HUES6 (cell line): ENCODE results near the gene IGFL1.
"Not testable (repeated sequence)": the region's sequence is repeated elsewhere in the genome, so short reads cannot be mapped to it uniquely, and the experiment has no call there.

Source experiments
- H3K27ac ChIP-seq: 2 replicates; pipeline ENCODE4 v1.7.0; 2013; ENCODE audit warnings: low read depth, mild to moderate bottlenecking, low read length, inconsistent platforms
- H3K27me3 ChIP-seq: 2 replicates; pipeline ENCODE4 v1.6.1; 2013; ENCODE audit warnings: low read length; ENCODE audit not compliant: control insufficient read depth, insufficient read depth
- H3K36me3 ChIP-seq: 2 replicates; pipeline ENCODE4 v1.6.1; 2013; ENCODE audit warnings: low read length; ENCODE audit not compliant: control insufficient read depth, insufficient read depth
- H3K4me1 ChIP-seq: 2 replicates; pipeline ENCODE4 v1.6.1; 2013; ENCODE audit warnings: low read length; ENCODE audit not compliant: control insufficient read depth, insufficient read depth
- H3K4me3 ChIP-seq: 2 replicates; pipeline ENCODE4 v1.5.1; 2013; ENCODE audit warnings: low read depth, low read length
- H3K9ac ChIP-seq: one replicate; pipeline ENCODE4 v1.6.1; 2013; ENCODE audit warnings: mild to moderate bottlenecking, low read length
- H3K9me3 ChIP-seq: 2 replicates; pipeline ENCODE4 v1.6.1; 2013; ENCODE audit warnings: low read depth, low read length; ENCODE audit not compliant: control insufficient read depth, insufficient read depth

Gene IGFL1

GRCh38 chr19:46202872-46203860 is 26.4 kb upstream of the IGFL1 start:
- Histone ChIP-seq H3K9ac (no peak overlapping the region), H3K4me1 (no peaks in the 10 kb centered on the region), H3K27me3 (no peaks in the 10 kb centered on the region), H3K4me3 (no peak overlapping the region), H3K9me3 (peaks cover 9% of the 10 kb centered on the region; the same call in 1 of the 2 replicates), H3K27ac (no peak overlapping the region), H3K36me3 (no peaks in the 10 kb centered on the region)

GRCh38 chr19:46204008-46204407 is 25.5 kb upstream of the IGFL1 start:
- no peak overlapping the region for H3K27ac ChIP-seq

GRCh38 chr19:46205183-46205984 is 24.2 kb upstream of the IGFL1 start:
- no peak overlapping the region for H3K9ac ChIP-seq
- H3K27ac ChIP-seq = no peak overlapping the region
- no peaks in the 10 kb centered on the region for H3K36me3 ChIP-seq
- H3K27me3 ChIP-seq = no peaks in the 10 kb centered on the region
- H3K4me1 ChIP-seq = peaks cover 4% of the 10 kb centered on the region; the same call in 1 of the 2 replicates
- peaks cover 9% of the 10 kb centered on the region; the same call in 1 of the 2 replicates for H3K9me3 ChIP-seq
- H3K4me3 ChIP-seq = no peak overlapping the region

More at GRCh38 chr19:46204008-46204407, 25.5 kb upstream of the IGFL1 start:
- Histone ChIP-seq H3K9ac (no peak overlapping the region), H3K27me3 (no peaks in the 10 kb centered on the region), H3K9me3 (peaks cover 9% of the 10 kb centered on the region; the same call in 1 of the 2 replicates), H3K36me3 (no peaks in the 10 kb centered on the region), H3K4me3 (no peak overlapping the region), H3K4me1 (no peaks in the 10 kb centered on the region)

- peaks cover 11% of the 10 kb centered on the region for H3K4me1 ChIP-seq
- peaks cover 9% of the 10 kb centered on the region; the same call in 1 of the 2 replicates for H3K9me3 ChIP-seq
- H3K9ac ChIP-seq = no peak overlapping the region
- H3K4me3 ChIP-seq = no peak overlapping the region
- H3K36me3 ChIP-seq = no peaks in the 10 kb centered on the region
- no peak overlapping the region for H3K27ac ChIP-seq
- H3K27me3 ChIP-seq = no peaks in the 10 kb centered on the region
Measured at GRCh38 chr19:46206176-46206575, 23.4 kb upstream of the IGFL1 start.

GRCh38 chr19:46206682-46207081 is 22.9 kb upstream of the IGFL1 start:
- Histone ChIP-seq H3K27ac (no peak overlapping the region), H3K36me3 (no peaks in the 10 kb centered on the region), H3K27me3 (no peaks in the 10 kb centered on the region), H3K4me1 (peaks cover 16% of the 10 kb centered on the region), H3K9me3 (peaks cover 9% of the 10 kb centered on the region; the same call in 1 of the 2 replicates), H3K9ac (no peak overlapping the region), H3K4me3 (no peak overlapping the region)

GRCh38 chr19:46207858-46208257 is 21.7 kb upstream of the IGFL1 start:
- not testable (repeated sequence) for H3K4me3 ChIP-seq, H3K27ac ChIP-seq, H3K9me3 ChIP-seq, H3K27me3 ChIP-seq, H3K9ac ChIP-seq, H3K36me3 ChIP-seq
- peaks cover 24% of the 10 kb centered on the region for H3K4me1 ChIP-seq

- peaks cover 29% of the 10 kb centered on the region for H3K4me1 ChIP-seq
- no peaks in the 10 kb centered on the region for H3K36me3 ChIP-seq
- 0 out of 2 replicates have a peak, but pooled peaks cover 1% of the 10 kb centered on the region for H3K9me3 ChIP-seq
- H3K4me3 ChIP-seq = no peak overlapping the region
- H3K27ac ChIP-seq = no peak overlapping the region
- H3K27me3 ChIP-seq = no peaks in the 10 kb centered on the region
- H3K9ac ChIP-seq = no peak overlapping the region
Measured at GRCh38 chr19:46209051-46209450, 20.5 kb upstream of the IGFL1 start.

GRCh38 chr19:46209472-46209871 is 20.1 kb upstream of the IGFL1 start:
- no peaks in the 10 kb centered on the region for H3K36me3 ChIP-seq
- H3K27ac ChIP-seq = no peak overlapping the region
- no peak overlapping the region for H3K4me3 ChIP-seq
- no peak overlapping the region for H3K9ac ChIP-seq
- H3K27me3 ChIP-seq = no peaks in the 10 kb centered on the region
- peaks cover 29% of the 10 kb centered on the region for H3K4me1 ChIP-seq
- no peaks in the 10 kb centered on the region for H3K9me3 ChIP-seq

- H3K27ac ChIP-seq = peak overlapping the region; percentile 13; the same call in 1 of the 2 replicates
- no peaks in the 10 kb centered on the region for H3K9me3 ChIP-seq
- no peak overlapping the region for H3K9ac ChIP-seq
- no peaks in the 10 kb centered on the region for H3K36me3 ChIP-seq
- H3K27me3 ChIP-seq = no peaks in the 10 kb centered on the region
- no peak overlapping the region for H3K4me3 ChIP-seq
- H3K4me1 ChIP-seq = peaks cover 29% of the 10 kb centered on the region
Measured at GRCh38 chr19:46210669-46211068, 18.9 kb upstream of the IGFL1 start.

- H3K9ac ChIP-seq = no peak overlapping the region
- no peak overlapping the region for H3K4me3 ChIP-seq
- no peaks in the 10 kb centered on the region for H3K36me3 ChIP-seq
- H3K4me1 ChIP-seq = peaks cover 29% of the 10 kb centered on the region
- H3K9me3 ChIP-seq = no peaks in the 10 kb centered on the region
- peak overlapping the region; percentile 13; the same call in 1 of the 2 replicates for H3K27ac ChIP-seq
- no peaks in the 10 kb centered on the region for H3K27me3 ChIP-seq
Measured at GRCh38 chr19:46211201-46211881, 18.2 kb upstream of the IGFL1 start.
